HG02798 (cell line): Measurements from ENCODE around the gene CCDC201.

Source experiments
- ATAC-seq: cut with Tn5 transposase; IDR thresholded peaks from one replicate; pipeline ENCODE4 v1.9.1; 2021; ENCODE audit warnings: mild to moderate bottlenecking; ENCODE audit not compliant: unreplicated experiment, poor library complexity

Gene CCDC201

DNA sequence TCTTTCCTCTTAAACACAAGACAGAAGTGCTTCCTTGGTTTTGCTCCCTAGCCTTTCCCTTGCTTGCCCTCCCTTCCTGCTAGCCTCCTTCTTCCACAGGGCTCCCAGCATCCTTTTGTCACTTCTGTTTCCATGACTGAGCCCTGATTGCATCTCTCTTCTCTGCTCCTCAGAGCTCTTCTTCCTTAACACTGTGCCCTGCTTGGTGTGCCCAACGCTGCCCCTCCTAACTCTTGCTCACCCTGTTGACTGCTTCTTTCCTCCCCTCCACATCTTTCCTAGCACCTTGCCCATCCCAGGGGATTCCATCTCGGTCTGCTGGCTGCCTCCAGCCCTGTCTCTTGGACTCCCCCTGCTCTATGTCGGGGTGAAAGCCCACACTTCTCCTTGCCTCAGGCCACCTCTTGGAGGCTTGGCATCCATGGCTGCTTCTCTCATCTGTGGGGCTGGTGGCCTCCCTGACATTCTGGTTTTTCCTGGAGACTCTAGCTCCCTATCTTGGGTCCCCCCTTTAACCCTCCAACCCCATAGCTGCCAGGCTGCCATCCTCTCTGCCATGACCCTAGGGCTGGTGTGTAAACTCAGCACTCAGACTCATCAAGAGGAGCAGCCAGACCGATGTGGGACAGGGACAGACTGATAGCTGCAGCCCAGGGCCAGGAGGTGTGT lies 21.2 kb upstream of the CCDC201 start:
- no peak for ATAC-seq

DNA sequence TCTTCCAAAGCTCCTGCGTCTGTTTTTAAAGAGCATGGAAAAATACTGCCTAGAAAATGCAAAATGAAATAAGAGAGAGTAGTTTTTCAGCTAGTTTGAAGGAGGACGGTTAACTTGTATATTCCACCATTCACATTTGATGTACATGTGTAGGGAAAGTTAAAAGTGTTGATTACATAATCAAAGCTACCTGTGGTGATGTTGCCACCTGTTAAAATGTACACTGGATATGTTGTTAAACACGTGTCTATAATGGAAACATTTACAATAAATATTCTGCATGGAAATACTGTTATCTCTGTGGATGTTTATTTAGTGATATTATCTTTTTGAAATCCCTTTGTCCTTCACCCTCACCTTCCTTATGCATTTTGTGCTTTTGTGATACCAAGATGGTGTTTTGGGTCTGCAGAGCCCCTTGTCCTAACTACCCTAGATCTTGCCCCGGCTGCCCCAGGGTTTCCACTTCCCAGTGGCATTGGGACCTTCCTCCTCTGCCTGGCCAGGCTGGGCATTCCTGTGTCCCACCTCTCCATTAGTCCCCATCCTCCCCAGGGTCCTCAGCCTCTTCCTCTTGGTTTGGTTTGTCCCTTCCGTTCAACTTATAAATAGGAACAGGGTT lies 20.6 kb upstream of the CCDC201 start:
- no peak for ATAC-seq

DNA sequence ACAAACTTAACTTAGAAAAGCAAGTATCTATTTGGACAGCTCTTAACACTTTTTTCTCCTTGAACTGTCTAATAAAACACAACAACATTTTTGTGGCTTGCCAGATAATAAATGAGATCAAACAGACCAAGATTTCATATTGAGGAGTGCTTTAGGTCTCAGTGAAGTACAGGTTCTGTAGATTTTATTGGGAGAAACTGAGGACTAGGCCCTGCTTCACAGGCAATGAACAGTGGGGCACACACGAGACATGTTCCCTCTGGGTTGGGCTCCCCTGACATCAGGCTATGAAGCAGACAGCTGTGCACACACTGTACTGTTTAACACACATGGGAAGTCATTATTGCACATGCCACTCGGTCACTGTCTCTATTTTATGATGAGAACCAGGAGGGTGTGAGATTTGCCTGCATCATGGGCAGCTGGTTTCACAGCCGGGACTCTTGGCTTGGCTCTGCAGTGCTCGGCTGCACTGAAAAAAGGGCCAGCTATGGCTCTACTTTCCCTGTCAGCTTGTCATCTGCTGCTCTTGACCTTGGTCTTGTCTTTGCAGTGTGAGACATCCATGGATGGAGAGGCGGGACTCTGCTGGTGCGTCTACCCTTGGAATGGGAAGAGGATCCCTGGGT lies 19.6 kb upstream of the CCDC201 start:
- ATAC-seq = no peak

GRCh38 chr7:45891462-45892402 lies 18.9 kb upstream of the CCDC201 start:
- no peak for ATAC-seq

DNA sequence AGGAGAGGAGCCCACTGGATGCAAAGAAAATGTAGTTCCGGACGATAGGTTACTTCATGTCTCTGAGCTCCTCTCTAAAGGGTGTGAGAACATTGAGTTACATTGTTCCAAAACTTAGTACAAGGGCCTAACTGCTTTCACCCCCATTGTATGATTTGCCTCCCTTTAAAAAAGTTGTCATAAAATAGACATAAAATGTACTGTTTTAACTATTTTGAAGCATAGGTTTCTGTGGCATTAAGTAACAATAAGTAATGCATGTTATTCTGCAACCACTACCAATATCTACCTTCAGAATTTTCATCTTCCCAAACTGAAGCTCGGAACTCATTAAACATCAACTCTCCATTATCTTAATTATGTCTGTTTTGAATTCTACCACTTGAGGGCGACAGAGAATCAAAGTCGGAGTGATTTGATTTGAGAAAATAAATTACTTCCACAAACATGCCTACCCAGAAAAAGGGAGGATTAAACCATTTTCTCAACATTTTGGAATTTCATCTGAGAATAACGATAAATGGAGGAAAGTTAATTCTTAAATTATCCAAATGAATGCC lies 18.1 kb upstream of the CCDC201 start:
- no peak for ATAC-seq

DNA sequence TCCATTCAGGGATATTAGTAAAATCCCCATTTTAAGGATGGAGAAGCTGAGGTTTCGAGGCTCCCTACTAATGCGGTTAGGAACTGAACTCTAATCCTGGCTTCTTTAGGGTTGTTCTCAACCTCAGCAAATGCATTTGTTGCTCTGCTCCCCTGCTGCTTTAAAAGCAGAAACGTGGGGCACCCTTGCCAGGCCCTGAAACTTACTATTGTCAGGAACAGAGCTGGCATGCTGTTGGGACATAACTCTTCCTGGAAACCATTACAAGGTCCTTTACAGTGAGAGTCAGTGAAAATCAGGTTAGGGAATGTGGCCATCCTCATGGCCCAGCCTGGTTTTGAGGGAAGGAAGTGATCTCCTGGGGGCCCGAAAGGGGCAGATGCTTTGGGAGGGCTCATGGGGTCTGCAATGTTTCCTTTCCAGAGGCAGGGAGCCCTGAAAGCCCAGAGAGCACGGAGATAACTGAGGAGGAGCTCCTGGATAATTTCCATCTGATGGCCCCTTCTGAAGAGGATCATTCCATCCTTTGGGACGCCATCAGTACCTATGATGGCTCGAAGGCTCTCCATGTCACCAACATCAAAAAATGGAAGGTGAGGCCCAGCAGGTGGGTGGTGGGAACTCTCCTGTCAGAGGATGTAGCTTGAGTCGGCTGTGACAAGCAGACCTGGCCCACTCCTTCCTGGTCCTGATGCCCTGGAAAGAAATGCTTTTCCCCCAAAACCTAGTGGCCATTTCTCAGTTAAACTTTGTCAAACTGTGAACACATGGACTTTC lies 17.4 kb upstream of the CCDC201 start:
- ATAC-seq = no peak

GRCh38 chr7:45889367-45890067 lies 16.6 kb upstream of the CCDC201 start:
- no peak for ATAC-seq

DNA sequence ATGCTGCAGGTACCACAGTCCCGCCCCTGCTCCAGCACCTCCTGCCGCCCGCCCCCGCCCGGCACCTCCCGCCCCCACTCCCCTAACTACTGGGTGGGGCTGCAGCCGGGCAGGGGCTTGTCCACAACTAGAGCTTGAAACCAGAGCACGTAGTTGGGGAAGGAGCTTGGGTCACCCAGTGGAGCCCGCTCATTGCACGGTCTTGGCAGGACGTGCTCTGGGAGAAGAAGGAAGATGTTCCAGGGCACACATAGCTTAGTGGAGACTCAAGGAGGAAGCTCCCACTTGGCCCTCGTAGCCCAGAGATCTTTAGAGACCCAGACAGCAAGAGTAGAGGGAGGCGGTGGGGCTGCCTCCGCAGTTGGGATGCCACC lies 16.1 kb upstream of the CCDC201 start:
- ATAC-seq = no peak

DNA sequence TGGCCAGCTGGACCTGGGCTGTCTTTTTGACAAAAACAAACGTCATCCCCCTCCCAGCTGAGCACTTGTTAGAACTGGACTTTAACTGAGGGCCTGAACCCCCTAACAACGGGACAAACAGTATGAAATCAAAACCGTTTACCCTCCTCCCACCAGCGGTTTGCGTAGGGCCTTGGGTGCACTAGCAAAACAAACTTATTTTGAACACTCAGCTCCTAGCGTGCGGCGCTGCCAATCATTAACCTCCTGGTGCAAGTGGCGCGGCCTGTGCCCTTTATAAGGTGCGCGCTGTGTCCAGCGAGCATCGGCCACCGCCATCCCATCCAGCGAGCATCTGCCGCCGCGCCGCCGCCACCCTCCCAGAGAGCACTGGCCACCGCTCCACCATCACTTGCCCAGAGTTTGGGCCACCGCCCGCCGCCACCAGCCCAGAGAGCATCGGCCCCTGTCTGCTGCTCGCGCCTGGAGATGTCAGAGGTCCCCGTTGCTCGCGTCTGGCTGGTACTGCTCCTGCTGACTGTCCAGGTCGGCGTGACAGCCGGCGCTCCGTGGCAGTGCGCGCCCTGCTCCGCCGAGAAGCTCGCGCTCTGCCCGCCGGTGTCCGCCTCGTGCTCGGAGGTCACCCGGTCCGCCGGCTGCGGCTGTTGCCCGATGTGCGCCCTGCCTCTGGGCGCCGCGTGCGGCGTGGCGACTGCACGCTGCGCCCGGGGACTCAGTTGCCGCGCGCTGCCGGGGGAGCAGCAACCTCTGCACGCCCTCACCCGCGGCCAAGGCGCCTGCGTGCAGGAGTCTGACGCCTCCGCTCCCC lies 15.5 kb upstream of the CCDC201 start, which contains the start of gene IGFBP1:
IGFBP1 (plus strand) TSS at position 304 of the 808 bp plus-strand sequence; CDS start at position 469, 165 bp downstream.
- no peak for ATAC-seq

DNA sequence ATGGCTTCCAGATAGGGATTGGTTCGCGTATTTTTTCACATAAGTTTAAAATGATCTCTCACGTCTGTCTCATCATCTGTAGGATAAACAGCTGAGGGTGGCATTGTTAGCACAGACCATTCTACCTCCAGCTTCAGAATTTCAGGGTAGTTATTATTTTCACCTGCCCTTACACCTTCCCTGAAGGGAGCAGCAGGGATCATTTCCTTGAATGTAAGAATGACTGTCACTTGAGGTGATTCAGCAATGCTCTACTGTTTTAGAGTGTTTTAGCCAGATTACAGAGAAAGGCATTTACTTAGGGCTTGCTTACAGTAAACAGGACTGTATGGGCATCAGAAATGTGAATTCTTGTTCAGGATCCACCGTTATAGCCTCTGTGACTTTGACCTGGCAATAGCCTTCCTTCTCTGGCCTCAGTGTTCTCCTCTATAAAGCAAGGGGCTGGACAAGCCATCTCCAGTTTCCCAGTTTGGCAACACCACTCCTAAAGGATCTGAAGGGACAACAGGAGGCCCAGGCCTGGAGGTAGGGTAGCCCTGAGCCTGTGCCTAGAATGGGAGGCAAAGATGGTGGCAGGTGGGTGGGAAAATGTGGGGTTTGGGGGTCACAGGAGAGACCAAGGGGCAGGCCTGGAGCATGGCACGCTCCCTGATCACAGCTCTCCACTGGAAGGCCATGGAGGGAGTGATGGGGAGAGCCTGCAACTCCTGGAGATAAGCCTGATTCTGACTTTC lies 14.2 kb upstream of the CCDC201 start:
- no peak for ATAC-seq

DNA sequence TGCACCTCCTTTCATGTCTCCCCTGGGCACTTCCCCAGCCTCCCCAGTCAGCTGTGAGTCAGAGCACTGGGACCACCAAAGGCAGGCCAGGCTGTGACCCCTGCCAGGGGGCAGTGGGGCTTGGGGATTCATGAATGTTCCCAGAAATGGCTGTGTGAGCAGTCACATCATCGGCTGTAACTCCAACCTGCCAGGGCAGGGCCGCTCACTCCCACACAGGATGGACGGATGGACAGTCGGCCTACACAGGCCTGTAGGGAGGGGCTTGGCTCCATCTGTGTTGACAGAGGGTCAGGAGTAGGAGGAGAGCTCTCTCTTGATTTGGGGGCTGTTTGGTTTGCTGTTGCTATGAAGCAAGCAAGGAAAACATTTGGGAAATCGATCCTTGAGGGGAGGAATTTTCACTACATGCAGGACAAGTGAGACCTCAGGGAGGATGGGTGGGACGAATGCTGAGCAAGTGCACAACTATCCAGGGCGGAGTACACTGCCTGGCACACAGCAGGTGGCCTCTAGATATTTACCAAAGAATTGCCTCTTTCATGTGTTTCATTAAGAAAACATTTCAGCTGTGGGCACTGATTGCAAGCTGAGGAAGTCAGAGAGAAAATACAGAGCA lies 12.5 kb upstream of the CCDC201 start:
- ATAC-seq = no peak

- no peak for ATAC-seq
These were observed 11.3 kb upstream of the CCDC201 start for GRCh38 chr7:45884136-45884535.

- no peak for ATAC-seq
These were observed 9.6 kb upstream of the CCDC201 start for GRCh38 chr7:45882465-45882810.

DNA sequence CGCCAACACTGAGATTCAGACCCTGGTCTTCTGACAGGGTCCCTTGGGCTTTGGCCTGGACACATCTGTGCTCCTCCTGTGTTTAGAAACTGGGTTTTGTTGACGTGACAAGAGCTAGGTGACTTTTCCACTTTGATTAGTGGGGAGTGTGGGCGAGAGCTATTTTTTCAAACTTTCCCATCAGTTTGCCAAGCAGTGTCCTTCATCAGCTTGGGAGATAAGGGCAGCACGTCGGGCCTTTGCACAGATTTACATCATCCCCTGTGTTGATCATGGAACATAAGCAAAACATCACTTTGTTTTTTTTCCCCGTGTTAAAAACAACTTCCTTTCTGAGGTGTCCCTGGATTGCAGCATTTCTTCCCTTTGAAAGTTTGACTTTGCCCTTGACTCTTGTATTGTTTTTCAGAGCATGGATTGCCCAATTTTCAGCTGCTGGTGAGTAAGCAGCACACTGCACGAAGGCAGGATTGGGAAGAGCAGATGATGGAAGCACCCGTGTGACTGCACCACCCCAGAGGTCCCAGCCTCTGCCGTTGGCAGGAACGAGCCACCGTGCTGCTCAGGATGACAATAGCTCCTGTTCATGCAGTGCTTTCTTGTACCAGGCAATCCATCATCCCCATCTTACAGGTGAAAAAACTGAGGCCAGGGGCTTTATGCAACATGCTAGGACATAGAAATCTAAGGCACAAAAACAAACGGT lies 9.0 kb upstream of the CCDC201 start:
- ATAC-seq = no peak

GRCh38 chr7:45881280-45881758 lies 8.4 kb upstream of the CCDC201 start:
- ATAC-seq = no peak

DNA sequence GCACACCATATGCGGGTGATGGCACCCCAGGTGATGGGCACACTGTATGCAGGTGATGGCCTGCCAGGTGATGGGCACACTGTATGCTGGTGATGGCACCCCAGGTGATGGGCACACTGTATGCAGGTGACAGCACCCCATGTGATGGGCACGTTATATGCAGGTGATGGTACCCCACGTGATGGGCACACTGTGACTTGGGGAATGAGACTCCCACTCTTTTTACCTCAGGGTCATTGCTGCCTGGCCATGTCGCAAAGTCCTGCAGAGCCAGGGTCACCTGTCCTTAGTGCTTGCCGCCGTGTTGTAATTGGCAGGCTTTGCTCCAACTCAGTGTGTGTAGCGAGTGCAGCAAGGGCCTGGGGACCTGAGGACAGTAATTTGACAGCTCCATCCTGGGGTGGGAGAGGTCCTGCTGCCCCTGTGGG lies 7.6 kb upstream of the CCDC201 start:
- no peak for ATAC-seq
